ENCODE data around the gene TOP2B. TPM values are rescaled to one million over a fixed set of nuclear protein-coding genes. Genes with fewer than 3 reads are reported as not detected.

Gene TOP2B
- total RNA-seq, 1 donor, result 76.6 TPM

DNA sequence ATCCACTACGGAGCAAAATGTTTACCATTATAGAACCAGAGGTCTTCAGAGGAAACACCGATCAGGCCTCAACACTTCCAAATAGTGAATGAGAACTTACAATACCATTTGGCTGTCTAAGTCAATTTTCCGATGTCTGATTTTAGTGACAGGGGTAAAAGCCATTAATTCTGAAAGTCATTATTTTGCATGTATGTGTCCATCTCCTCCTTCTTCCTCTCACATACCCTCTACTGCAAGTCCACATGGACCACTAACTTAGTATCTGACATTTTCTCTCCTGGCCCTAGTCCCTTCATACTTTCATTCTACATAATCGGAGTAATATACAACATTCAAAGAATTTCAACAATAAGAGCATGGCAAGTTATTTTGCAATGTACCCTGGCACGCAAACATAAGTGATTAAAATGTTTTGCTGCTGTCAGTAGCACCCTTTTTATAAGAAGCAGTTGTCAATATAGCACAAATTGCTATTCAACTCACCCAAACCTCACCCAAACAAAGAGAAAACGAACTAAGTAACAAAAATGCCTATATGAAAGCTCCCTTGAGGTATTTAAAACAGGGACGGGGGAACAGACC is 1.9 kb downstream of the TOP2B start:
- peak overlapping the region; percentile 78 for H3K4me3 ChIP-seq (ENCODE audit: low read depth, low read length)
- DNase-seq (ENCODE audit: low read depth), result peak; percentile 22
- TF ChIP-seq, protein P1, sequence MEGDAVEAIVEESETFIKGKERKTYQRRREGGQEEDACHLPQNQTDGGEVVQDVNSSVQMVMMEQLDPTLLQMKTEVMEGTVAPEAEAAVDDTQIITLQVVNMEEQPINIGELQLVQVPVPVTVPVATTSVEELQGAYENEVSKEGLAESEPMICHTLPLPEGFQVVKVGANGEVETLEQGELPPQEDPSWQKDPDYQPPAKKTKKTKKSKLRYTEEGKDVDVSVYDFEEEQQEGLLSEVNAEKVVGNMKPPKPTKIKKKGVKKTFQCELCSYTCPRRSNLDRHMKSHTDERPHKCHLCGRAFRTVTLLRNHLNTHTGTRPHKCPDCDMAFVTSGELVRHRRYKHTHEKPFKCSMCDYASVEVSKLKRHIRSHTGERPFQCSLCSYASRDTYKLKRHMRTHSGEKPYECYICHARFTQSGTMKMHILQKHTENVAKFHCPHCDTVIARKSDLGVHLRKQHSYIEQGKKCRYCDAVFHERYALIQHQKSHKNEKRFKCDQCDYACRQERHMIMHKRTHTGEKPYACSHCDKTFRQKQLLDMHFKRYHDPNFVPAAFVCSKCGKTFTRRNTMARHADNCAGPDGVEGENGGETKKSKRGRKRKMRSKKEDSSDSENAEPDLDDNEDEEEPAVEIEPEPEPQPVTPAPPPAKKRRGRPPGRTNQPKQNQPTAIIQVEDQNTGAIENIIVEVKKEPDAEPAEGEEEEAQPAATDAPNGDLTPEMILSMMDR (IDR thresholded peaks at IDR 0.05; ENCODE audit: insufficient read depth, low read length), result no peak

DNA sequence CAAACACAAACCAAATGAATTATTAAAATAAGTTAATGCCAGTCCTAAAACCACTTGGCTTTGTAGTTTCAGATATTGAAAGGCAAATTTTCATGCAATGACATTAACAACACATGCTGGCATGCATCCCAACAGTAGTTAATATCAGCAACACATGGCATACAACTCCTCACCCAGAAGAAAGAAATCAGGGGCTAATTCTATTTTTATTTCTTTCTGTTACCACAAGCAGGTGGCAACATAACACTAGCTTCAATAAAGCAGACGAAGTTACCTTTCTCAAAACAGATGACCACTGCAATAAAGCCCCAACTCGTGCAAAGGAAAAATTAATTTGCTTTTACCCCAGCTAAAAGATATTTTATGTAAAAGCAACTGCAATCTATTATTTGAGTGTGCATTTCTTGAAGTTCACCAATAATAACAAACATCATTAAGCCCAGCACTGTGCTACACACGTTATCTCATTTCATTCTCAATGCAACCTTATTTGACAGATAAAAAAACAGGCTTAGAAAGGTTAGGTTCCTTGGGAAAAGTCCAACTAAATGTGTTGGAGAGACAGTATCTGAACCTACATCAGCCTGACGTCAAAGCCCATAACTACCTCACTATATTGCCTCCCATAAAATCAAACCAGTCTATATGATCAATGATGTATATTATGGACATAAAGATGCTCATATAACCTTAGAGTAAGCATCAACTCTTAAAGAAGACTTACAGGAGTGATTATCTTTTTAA is 2.8 kb downstream of the TOP2B start:
- TF ChIP-seq, protein P1 (IDR thresholded peaks at IDR 0.05; ENCODE audit: insufficient read depth, low read length), result no peak
- DNase-seq (ENCODE audit: low read depth), result peak; percentile 9
- peak overlapping the region; percentile 78 for H3K4me3 ChIP-seq (ENCODE audit: low read depth, low read length)

DNA sequence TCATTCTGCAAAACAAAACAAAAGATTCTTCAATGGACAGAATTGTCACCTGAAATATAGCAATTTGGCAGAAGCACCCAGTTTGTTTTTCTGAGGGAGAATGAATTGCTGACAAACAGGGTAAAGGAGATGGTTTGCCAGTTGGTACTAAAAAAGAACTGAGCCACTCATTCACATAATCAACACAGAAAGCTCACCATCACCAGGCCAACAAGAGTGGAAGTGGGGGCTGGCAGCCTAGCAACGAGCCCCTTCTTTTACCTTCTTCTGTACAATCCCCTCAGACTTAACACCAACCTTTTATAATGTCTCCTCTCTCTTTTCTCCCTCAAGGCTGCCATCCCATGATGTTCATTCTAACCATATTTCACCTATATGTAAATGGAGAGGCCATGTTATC is 5.9 kb downstream of the TOP2B start:
- no peak overlapping the region for H3K4me3 ChIP-seq (ENCODE audit: low read depth, low read length)
- TF ChIP-seq, protein P1 (IDR thresholded peaks at IDR 0.05; ENCODE audit: insufficient read depth, low read length), result no peak
- DNase-seq (ENCODE audit: low read depth), result no peak

DNA sequence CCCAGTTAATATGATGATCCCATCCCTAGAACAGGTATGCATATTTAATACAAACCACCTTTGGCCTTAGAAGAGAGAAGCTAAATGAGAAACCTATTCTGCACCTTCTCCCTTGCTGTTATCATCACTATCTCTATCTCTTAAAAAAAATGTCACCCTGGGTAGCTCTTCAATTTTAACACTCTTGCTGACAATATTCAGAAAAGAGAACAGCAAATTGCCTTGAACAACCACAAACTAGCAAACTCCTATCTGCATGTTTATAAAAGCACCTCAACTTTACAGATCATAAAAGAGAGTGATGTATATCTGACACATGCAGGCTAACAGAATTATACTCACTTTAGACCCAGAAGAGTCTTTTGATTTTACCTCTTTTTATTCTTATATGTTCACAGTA is 7.4 kb downstream of the TOP2B start:
- no peak overlapping the region for H3K4me3 ChIP-seq (ENCODE audit: low read depth, low read length)
- TF ChIP-seq, protein P1 (IDR thresholded peaks at IDR 0.05; ENCODE audit: insufficient read depth, low read length), result no peak
- no peak for DNase-seq (ENCODE audit: low read depth)

GRCh38 chr3:25655659-25656058 is 9.0 kb downstream of the TOP2B start:
- no peak overlapping the region for H3K4me3 ChIP-seq (ENCODE audit: low read depth, low read length)
- TF ChIP-seq, protein P1 (IDR thresholded peaks at IDR 0.05; ENCODE audit: insufficient read depth, low read length), result no peak
- no peak for DNase-seq (ENCODE audit: low read depth)

DNA sequence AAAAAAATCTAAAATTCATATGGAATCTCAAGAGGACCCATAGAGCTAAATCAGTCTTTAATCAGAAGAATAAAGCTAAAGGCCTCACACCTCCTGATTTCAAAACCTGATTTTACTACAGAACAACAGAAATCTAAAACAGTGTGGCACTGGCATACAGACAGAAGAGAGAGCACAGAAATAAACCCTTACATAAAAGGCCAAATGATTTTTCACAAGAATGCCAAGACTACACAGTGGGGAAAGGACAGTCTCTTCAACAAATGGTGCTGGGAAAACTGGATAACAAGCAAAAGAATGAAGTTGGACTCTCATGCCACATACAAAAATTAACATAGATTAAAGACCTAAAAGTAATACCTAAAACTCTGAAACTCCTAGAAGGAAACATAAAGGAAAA is 10.1 kb downstream of the TOP2B start:
- H3K4me3 ChIP-seq (ENCODE audit: low read depth, low read length), result no peak overlapping the region
- TF ChIP-seq, protein P1 (IDR thresholded peaks at IDR 0.05; ENCODE audit: insufficient read depth, low read length), result no peak
- no peak for DNase-seq (ENCODE audit: low read depth)
